MM.1S (cell line): Measurements from ENCODE around the gene HCLS1.

Experiments
- DNase-seq: peaks from one replicate; pipeline ENCODE4 v3.0.0-alpha.2; 2015
- H2AFZ ChIP-seq: fragments of 300-600 bp; sonication (generic); 2 replicates; pipeline ENCODE4 v1.6.0; 2016; ENCODE audit warnings: antibody characterized with exemption, low read length
- H3F3A ChIP-seq: fragments of 300-600 bp; sonication (generic); 2 replicates; pipeline ENCODE4 v1.6.1; 2016; ENCODE audit warnings: mild to moderate bottlenecking, antibody characterized with exemption, low read length, moderate library complexity, mixed read lengths; ENCODE audit not compliant: insufficient read depth
- H3K27ac ChIP-seq: fragments of 300-600 bp; sonication (generic); 2 replicates; pipeline ENCODE4 v1.5.1; 2016; ENCODE audit warnings: mild to moderate bottlenecking, low read length
- H3K27me3 ChIP-seq: fragments of 300-600 bp; sonication (generic); replicated peaks from 2 replicates; pipeline ENCODE4 v1.6.0; 2016; ENCODE audit warnings: low read length; ENCODE audit not compliant: insufficient read depth
- H3K36me3 ChIP-seq: fragments of 300-600 bp; sonication (generic); replicated peaks from 2 replicates; pipeline ENCODE4 v1.6.1; 2016; ENCODE audit warnings: mild to moderate bottlenecking, low read length, mixed read lengths; ENCODE audit not compliant: insufficient read depth
- H3K4me1 ChIP-seq: fragments of 300-600 bp; sonication (generic); 2 replicates; pipeline ENCODE4 v1.6.1; 2016; ENCODE audit warnings: low read length, mixed read lengths
- H3K4me2 ChIP-seq: fragments of 300-600 bp; sonication (generic); 2 replicates; pipeline ENCODE4 v1.6.0; 2016; ENCODE audit warnings: low read depth, low read length
- H3K4me3 ChIP-seq: fragments of 300-600 bp; sonication (generic); 2 replicates; pipeline ENCODE4 v1.5.1; 2016; ENCODE audit warnings: low read length, mixed read lengths
- H3K79me2 ChIP-seq: fragments of 300-600 bp; sonication (generic); 2 replicates; pipeline ENCODE4 v1.6.1; 2016; ENCODE audit warnings: mixed run types, low read length, mixed read lengths
- H3K9ac ChIP-seq: fragments of 300-600 bp; sonication (generic); 2 replicates; pipeline ENCODE4 v1.6.1; 2016; ENCODE audit warnings: low read length, mixed read lengths
- H3K9me2 ChIP-seq: fragments of 300-600 bp; sonication (generic); replicated peaks from 2 replicates; pipeline ENCODE4 v1.6.1; 2016; ENCODE audit warnings: mild to moderate bottlenecking, low read length, mixed read lengths; ENCODE audit not compliant: insufficient read depth
- H3K9me3 ChIP-seq: fragments of 300-600 bp; sonication (generic); replicated peaks from 2 replicates; pipeline ENCODE4 v1.6.1; 2016; ENCODE audit warnings: mild to moderate bottlenecking, low read length, mixed read lengths; ENCODE audit not compliant: insufficient read depth
- H4K20me1 ChIP-seq: fragments of 300-600 bp; sonication (generic); 2 replicates; pipeline ENCODE4 v1.6.1; 2016; ENCODE audit warnings: mild to moderate bottlenecking, low read length, moderate library complexity, mixed read lengths; ENCODE audit not compliant: insufficient read depth
- EZH2 ChIP-seq: fragments of 300-600 bp; sonication (generic); optimal IDR thresholded peaks from 2 replicates; pipeline ENCODE3; 2017; ENCODE audit warnings: low read depth, mild to moderate bottlenecking, antibody characterized with exemption, low read length, mixed read lengths
- EZH2phosphoT487 ChIP-seq: fragments of 300-600 bp; sonication (generic); IDR thresholded peaks from 2 replicates; pipeline ENCODE4 v1.6.1; 2018; ENCODE audit warnings: antibody characterized with exemption, low read length
- TF ChIP-seq, protein P1 (sequence below): fragments of 300-600 bp; sonication (generic); IDR thresholded peaks from 2 replicates; pipeline ENCODE4 v1.5.1; 2016; ENCODE audit warnings: antibody characterized with exemption, low read length, mixed read lengths

The HCLS1 gene

GRCh38 chr3:121705541-121705940, 44.8 kb upstream of the HCLS1 start:
- DNase-seq, result no peak
- H3K9ac ChIP-seq, result no peak overlapping the region
- no peak for TF ChIP-seq EZH2phosphoT487
- no peak overlapping the region for H3K4me2 ChIP-seq
- H3K4me1 ChIP-seq, result no peaks in the 10 kb centered on the region
- H3F3A ChIP-seq, result no peaks in the 10 kb centered on the region
- H3K9me2 ChIP-seq, result no peaks in the 10 kb centered on the region
- no peaks in the 10 kb centered on the region for H4K20me1 ChIP-seq
- no peaks in the 10 kb centered on the region for H3K79me2 ChIP-seq
- H2AFZ ChIP-seq, result no peak overlapping the region
- H3K27ac ChIP-seq, result no peak overlapping the region
- H3K27me3 ChIP-seq, result no peaks in the 10 kb centered on the region
- no peaks in the 10 kb centered on the region for H3K9me3 ChIP-seq
- no peak overlapping the region for H3K4me3 ChIP-seq
- H3K36me3 ChIP-seq, result 0 out of 2 replicates have a peak, but pooled peaks cover 6% of the 10 kb centered on the region

- Histone ChIP-seq H3K4me3 (no peak overlapping the region), H3K36me3 (0 out of 2 replicates have a peak, but pooled peaks cover 6% of the 10 kb centered on the region), H3K9me2 (no peaks in the 10 kb centered on the region), H3F3A (no peaks in the 10 kb centered on the region), H3K4me1 (no peaks in the 10 kb centered on the region), H3K27me3 (no peaks in the 10 kb centered on the region), H3K4me2 (no peak overlapping the region), H3K79me2 (no peaks in the 10 kb centered on the region), H3K9me3 (no peaks in the 10 kb centered on the region), H3K27ac (no peak overlapping the region), H4K20me1 (no peaks in the 10 kb centered on the region), H2AFZ (no peak overlapping the region), H3K9ac (no peak overlapping the region)
- TF ChIP-seq EZH2phosphoT487 (no peak), EZH2 (no peak)
- DNase-seq, result no peak
These were observed 43.3 kb upstream of the HCLS1 start for GRCh38 chr3:121703973-121704372.

- H3K4me2 ChIP-seq, result no peak overlapping the region
- DNase-seq, result no peak
- H3K9me3 ChIP-seq, result no peaks in the 10 kb centered on the region
- no peaks in the 10 kb centered on the region for H4K20me1 ChIP-seq
- no peaks in the 10 kb centered on the region for H3K79me2 ChIP-seq
- TF ChIP-seq EZH2 (no peak), EZH2phosphoT487 (no peak)
- TF ChIP-seq, protein P1, sequence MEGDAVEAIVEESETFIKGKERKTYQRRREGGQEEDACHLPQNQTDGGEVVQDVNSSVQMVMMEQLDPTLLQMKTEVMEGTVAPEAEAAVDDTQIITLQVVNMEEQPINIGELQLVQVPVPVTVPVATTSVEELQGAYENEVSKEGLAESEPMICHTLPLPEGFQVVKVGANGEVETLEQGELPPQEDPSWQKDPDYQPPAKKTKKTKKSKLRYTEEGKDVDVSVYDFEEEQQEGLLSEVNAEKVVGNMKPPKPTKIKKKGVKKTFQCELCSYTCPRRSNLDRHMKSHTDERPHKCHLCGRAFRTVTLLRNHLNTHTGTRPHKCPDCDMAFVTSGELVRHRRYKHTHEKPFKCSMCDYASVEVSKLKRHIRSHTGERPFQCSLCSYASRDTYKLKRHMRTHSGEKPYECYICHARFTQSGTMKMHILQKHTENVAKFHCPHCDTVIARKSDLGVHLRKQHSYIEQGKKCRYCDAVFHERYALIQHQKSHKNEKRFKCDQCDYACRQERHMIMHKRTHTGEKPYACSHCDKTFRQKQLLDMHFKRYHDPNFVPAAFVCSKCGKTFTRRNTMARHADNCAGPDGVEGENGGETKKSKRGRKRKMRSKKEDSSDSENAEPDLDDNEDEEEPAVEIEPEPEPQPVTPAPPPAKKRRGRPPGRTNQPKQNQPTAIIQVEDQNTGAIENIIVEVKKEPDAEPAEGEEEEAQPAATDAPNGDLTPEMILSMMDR, result no peak
- 0 out of 2 replicates have a peak, but pooled peaks cover 4% of the 10 kb centered on the region for H3K36me3 ChIP-seq
- no peaks in the 10 kb centered on the region for H3K9me2 ChIP-seq
- H3K27me3 ChIP-seq, result no peaks in the 10 kb centered on the region
- H3K4me1 ChIP-seq, result no peaks in the 10 kb centered on the region
- H3K9ac ChIP-seq, result no peak overlapping the region
- no peak overlapping the region for H3K4me3 ChIP-seq
- H3K27ac ChIP-seq, result no peak overlapping the region
- H2AFZ ChIP-seq, result no peak overlapping the region
- no peaks in the 10 kb centered on the region for H3F3A ChIP-seq
These were observed 38.2 kb upstream of the HCLS1 start for GRCh38 chr3:121698901-121699300.

DNA sequence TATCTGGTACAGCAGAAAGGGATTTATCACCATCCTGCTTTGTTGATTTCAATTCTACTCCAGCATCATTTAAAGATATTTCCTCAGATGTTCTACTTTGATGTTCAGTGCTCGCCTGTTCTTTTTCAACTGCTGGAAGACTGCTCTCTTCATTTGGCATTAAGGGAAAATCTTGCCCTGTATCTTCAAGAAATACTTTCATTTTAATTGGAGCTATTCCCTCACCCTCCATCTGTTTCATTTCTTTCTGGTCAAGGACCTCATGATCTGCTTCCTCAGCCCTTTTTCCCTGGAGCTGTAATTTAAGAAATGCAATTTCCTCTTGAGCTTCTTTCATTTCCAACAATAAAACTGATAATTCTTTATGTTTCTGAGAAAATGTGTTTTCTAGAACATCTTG, 37.8 kb upstream of the HCLS1 start:
- H3K36me3 ChIP-seq, result no peaks in the 10 kb centered on the region
- no peak overlapping the region for H3K27ac ChIP-seq
- no peak overlapping the region for H2AFZ ChIP-seq
- H3K4me3 ChIP-seq, result no peak overlapping the region
- H3K79me2 ChIP-seq, result no peaks in the 10 kb centered on the region
- H3F3A ChIP-seq, result no peaks in the 10 kb centered on the region
- no peak overlapping the region for H3K4me2 ChIP-seq
- no peaks in the 10 kb centered on the region for H3K27me3 ChIP-seq
- TF ChIP-seq, protein P1, result no peak
- TF ChIP-seq EZH2, result no peak
- no peak for TF ChIP-seq EZH2phosphoT487
- no peaks in the 10 kb centered on the region for H3K4me1 ChIP-seq
- no peaks in the 10 kb centered on the region for H4K20me1 ChIP-seq
- H3K9me2 ChIP-seq, result no peaks in the 10 kb centered on the region
- H3K9ac ChIP-seq, result no peak overlapping the region
- no peak for DNase-seq
- no peaks in the 10 kb centered on the region for H3K9me3 ChIP-seq
